M059J (cell line): Measurements from ENCODE around the gene ZNF860. TPM values are rescaled to one million over a fixed set of nuclear protein-coding genes. Genes with fewer than 3 reads are reported as not detected.
"Not testable (repeated sequence)": the region's sequence is repeated elsewhere in the genome, so short reads cannot be mapped to it uniquely, and the experiment has no call there.

ENCODE experiments used
- DNase-seq: peaks from one replicate; pipeline ENCODE4 v3.0.0-alpha.2; 2012; ENCODE audit warnings: low read depth
- total RNA-seq: library from RNA; depleted of rRNA; stranded (reverse); fragments of >200 nt; shearing (Covaris generic); gene quantifications from 2 replicates; pipeline ENCODE4 v1.2.3, GENCODE V29; 2014

Gene ZNF860
- total RNA-seq, 1 experiment from 2014 or later: 0.25 TPM

- no peak for DNase-seq
Observed at GRCh38 chr3:31996195-31996594, 14.6 kb downstream of the ZNF860 start.

- DNase-seq: no peak
Observed at GRCh38 chr3:31997500-31997899, 15.9 kb downstream of the ZNF860 start.

- DNase-seq: no peak
Observed at GRCh38 chr3:31999907-32000439, 18.4 kb downstream of the ZNF860 start.

GRCh38 chr3:32000877-32001276, 19.3 kb downstream of the ZNF860 start:
- no peak for DNase-seq

GRCh38 chr3:32002561-32003368, 21.2 kb downstream of the ZNF860 start:
- no peak for DNase-seq

- DNase-seq: no peak
Observed at GRCh38 chr3:32003380-32003779, 21.8 kb downstream of the ZNF860 start.

- DNase-seq: no peak
Observed at GRCh38 chr3:32004113-32004765, 22.7 kb downstream of the ZNF860 start.

GRCh38 chr3:32009101-32009500, 27.6 kb downstream of the ZNF860 start:
- DNase-seq: peak; percentile 47

GRCh38 chr3:32009957-32010356, 28.4 kb downstream of the ZNF860 start:
- no peak for DNase-seq

GRCh38 chr3:32010699-32011098, 29.1 kb downstream of the ZNF860 start:
- DNase-seq: not testable (repeated sequence)

GRCh38 chr3:32015638-32016037, 34.1 kb downstream of the ZNF860 start:
- not testable (repeated sequence) for DNase-seq

- no peak for DNase-seq
Observed at GRCh38 chr3:32017286-32017685, 35.7 kb downstream of the ZNF860 start.

- DNase-seq: peak; percentile 43
Observed at GRCh38 chr3:32018757-32019564, 37.4 kb downstream of the ZNF860 start.

GRCh38 chr3:32021155-32021554, 39.6 kb downstream of the ZNF860 start:
- no peak for DNase-seq

- DNase-seq: no peak
Observed at GRCh38 chr3:32021748-32022147, 40.2 kb downstream of the ZNF860 start.

GRCh38 chr3:32022947-32023346, 41.4 kb downstream of the ZNF860 start:
- no peak for DNase-seq

- DNase-seq: no peak
Observed at GRCh38 chr3:32026593-32026992, 45.0 kb downstream of the ZNF860 start.

- DNase-seq: no peak
Observed at GRCh38 chr3:32037932-32038267, 56.4 kb downstream of the ZNF860 start.

- DNase-seq: no peak
Observed at GRCh38 chr3:32041316-32041715, 59.8 kb downstream of the ZNF860 start.
